ENCODE measurements around the gene SV2A. TPM values are rescaled to one million over a fixed set of nuclear protein-coding genes. Genes with fewer than 3 reads are reported as not detected.
A peak's percentile ranks its signal among the peaks of the same experiment; 100 is the strongest.

The SV2A gene
- total and polyA plus RNA-seq, 7 donors = 0.13 to 0.48 (median 0.17) TPM

DNA sequence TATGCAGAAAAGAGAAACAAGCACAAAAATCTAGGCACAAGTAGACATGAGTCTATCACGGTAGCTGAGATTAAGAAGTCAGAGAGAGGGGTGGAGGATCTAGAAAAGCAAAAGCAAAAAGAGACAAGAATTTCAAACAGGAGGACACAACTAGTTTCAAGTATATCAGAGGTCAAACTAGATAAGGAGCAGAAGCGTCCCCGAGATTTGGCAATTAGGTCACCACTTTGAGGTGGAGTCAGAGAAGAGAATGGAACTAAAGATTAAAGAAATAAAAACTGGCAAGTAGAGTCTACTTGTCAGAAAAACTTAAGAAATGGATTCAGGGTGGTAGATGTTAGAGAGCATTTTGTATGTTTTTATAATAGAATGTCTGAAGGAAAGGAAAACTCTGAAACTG, 7.7 kb upstream of the SV2A start:
- no peak for ATAC-seq
- intact Hi-C loops (cut with DNase I) = loop anchor here in 1 of 2 donors (5.0 kb wide), 1 partner anchor 33 kb away; no protein-coding TSS in a partner anchor
- DNase-seq = no peak
- Histone ChIP-seq H3K4me3 (peak overlapping the region; percentile 12), H3K36me3 (ENCODE audit: insufficient read depth in 1 of 2, low read depth in 1 of 2) (peaks cover 0 to 54% of the 10 kb centered on the region in 2 donors), H3K27ac (no peak overlapping the region), H3K4me1 (peaks cover 27% of the 10 kb centered on the region), H3K9me3 (no peaks in the 10 kb centered on the region), H3K27me3 (ENCODE audit: insufficient read depth in 3 of 3, low read length in 2 of 3) (no peaks in the 10 kb centered on the region)
- TF ChIP-seq, protein P1, sequence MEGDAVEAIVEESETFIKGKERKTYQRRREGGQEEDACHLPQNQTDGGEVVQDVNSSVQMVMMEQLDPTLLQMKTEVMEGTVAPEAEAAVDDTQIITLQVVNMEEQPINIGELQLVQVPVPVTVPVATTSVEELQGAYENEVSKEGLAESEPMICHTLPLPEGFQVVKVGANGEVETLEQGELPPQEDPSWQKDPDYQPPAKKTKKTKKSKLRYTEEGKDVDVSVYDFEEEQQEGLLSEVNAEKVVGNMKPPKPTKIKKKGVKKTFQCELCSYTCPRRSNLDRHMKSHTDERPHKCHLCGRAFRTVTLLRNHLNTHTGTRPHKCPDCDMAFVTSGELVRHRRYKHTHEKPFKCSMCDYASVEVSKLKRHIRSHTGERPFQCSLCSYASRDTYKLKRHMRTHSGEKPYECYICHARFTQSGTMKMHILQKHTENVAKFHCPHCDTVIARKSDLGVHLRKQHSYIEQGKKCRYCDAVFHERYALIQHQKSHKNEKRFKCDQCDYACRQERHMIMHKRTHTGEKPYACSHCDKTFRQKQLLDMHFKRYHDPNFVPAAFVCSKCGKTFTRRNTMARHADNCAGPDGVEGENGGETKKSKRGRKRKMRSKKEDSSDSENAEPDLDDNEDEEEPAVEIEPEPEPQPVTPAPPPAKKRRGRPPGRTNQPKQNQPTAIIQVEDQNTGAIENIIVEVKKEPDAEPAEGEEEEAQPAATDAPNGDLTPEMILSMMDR (IDR thresholded peaks at IDR 0.05) = no peak
- WGBS, 3 donors = 86 to 95% (median 89%) methylated on average over 3 of the region's 3 CpGs

DNA sequence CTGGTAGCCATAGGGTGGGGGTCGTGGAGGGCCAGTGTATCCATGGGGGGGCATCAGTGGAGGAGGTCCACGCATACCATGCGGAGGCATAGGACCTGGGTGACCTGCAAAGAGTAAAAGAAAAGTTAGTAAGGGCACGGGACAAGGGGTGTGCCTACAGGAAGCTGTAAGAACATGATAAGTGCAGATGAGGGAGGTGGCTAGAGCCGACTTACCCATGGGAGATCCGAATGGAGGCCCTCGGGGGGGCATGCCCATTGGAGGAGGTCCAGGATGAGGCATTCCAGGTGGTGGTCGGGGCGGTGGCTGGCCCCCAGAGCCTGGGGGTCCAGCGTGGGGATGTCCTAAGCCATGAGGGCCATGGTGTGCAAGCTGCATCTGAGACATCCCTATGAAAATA, 6.0 kb upstream of the SV2A start:
- TF ChIP-seq, protein P1 (IDR thresholded peaks at IDR 0.05) = no peak
- Histone ChIP-seq H3K36me3 (ENCODE audit: insufficient read depth in 1 of 2, low read depth in 1 of 2) (peaks cover 0 to 54% of the 10 kb centered on the region in 2 donors), H3K4me1 (peaks cover 23% of the 10 kb centered on the region), H3K27ac (no peak overlapping the region), H3K4me3 (no peak overlapping the region), H3K9me3 (no peaks in the 10 kb centered on the region), H3K27me3 (ENCODE audit: insufficient read depth in 3 of 3, low read length in 2 of 3) (no peaks in the 10 kb centered on the region)
- WGBS, 3 donors = 83 to 90% (median 86%) methylated on average over 10 of the region's 10 CpGs
- no peak for DNase-seq
- intact Hi-C loops (cut with DNase I) = no loop called here
- ATAC-seq = no peak

DNA sequence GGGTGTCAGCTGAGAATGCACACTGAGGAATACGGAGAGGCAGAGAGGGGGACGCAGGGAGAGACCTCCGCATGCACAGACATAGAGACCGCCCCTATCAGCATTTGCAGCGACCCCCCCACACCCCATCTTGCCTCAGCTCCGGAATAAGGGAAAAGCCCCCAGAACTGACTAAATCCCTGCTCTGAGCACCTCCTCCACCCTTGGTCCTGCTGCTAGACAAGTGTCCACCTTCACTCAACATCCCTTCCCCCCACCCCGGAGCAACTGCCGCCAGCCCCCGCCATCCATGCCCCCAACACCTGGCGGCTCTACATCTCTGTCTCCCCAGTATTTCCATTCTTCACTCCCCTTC, 769 bp downstream of the SV2A start:
- Histone ChIP-seq H3K27ac (no peak overlapping the region), H3K4me1 (no peaks in the 10 kb centered on the region), H3K4me3 (peak overlapping the region; percentile 51), H3K36me3 (ENCODE audit: insufficient read depth in 1 of 2, low read depth in 1 of 2) (peaks cover 0 to 5% of the 10 kb centered on the region in 2 donors), H3K9me3 (no peaks in the 10 kb centered on the region), H3K27me3 (ENCODE audit: insufficient read depth in 3 of 3, low read length in 2 of 3) (peaks cover 0 to 7% (median 0%) of the 10 kb centered on the region in 3 donors)
- intact Hi-C loops (cut with DNase I) = no loop called here
- TF ChIP-seq, protein P1 (IDR thresholded peaks at IDR 0.05) = no peak
- DNase-seq = no peak
- ATAC-seq = no peak
- whole genome bisulfite sequencing, 3 donors = 14 to 25% (median 25%) methylated on average over 10 of the region's 10 CpGs

DNA sequence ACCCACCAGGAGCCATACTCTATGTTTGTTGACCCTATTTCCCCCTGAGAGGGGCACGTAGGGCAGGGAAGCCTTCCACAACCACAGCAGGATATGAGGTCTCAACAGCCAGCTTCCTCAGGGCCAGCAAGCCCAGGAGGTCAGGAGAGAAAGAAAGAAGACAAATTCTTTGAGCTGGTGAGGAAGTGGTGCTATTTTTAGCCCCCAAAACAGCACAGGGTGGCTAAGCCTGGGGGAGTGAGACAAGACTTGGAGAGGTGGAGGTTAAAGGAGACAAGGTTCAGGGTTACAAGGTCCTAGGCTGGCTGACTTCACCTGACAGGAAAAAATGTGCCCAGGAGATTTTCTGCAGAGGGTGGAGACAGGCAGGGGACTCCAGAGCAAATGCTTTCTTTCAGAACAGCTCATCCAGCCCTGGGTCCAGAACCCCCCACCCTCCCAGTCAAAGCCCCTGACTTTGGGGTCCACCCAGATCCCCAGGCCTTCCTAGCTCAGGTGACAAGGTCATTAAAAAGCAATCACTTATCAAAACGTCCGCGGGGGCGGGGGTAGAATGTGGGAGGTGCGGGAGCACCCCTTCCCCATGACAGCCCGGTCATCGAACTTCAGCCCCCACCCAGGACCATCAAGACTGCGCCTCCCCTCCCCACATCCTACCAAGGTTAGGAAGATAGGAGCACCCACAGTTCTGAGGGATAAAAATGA, 1.3 kb downstream of the SV2A start:
- DNase-seq (no peak), ATAC-seq (no peak)
- Histone ChIP-seq H3K27ac (no peak overlapping the region), H3K4me3 (no peak overlapping the region), H3K4me1 (no peaks in the 10 kb centered on the region), H3K27me3 (ENCODE audit: insufficient read depth in 3 of 3, low read length in 2 of 3) (peaks cover 0 to 7% (median 0%) of the 10 kb centered on the region in 3 donors), H3K9me3 (no peaks in the 10 kb centered on the region), H3K36me3 (ENCODE audit: insufficient read depth in 1 of 2, low read depth in 1 of 2) (no peaks in the 10 kb centered on the region)
- intact Hi-C loops (cut with DNase I) = no loop called here
- 42 to 45% (median 42%) methylated on average over 9 of the region's 9 CpGs for WGBS, 3 donors
- TF ChIP-seq, protein P1 (IDR thresholded peaks at IDR 0.05) = no peak
